Mesothelial cell of epicardium (in vitro differentiated cells): Measurements from ENCODE around the gene AIM2. TPM values are rescaled to one million over a fixed set of nuclear protein-coding genes. Genes with fewer than 3 reads are reported as not detected.

Source experiments
- DNase-seq, 2 experiments: peaks; one replicate each; pipeline ENCODE4 v3.0.0; 2021; ENCODE audit warnings: low spot score in 2 of 2; ENCODE audit not compliant: unreplicated experiment in 2 of 2
- H3K27ac Mint-ChIP-seq: 2 replicates; pipeline ENCODE4 v1.8.0; 2021; ENCODE audit warnings: mixed read lengths
- H3K27me3 Mint-ChIP-seq: 2 replicates; pipeline ENCODE4 v1.8.0; 2021; ENCODE audit warnings: low read depth, mixed read lengths
- H3K36me3 Mint-ChIP-seq: 2 replicates; pipeline ENCODE4 v1.8.0; 2021; ENCODE audit warnings: mixed read lengths
- H3K4me1 Mint-ChIP-seq: 2 replicates; pipeline ENCODE4 v1.8.0; 2021; ENCODE audit warnings: mixed read lengths
- H3K4me3 Mint-ChIP-seq: 2 replicates; pipeline ENCODE4 v1.8.0; 2021; ENCODE audit warnings: mild to moderate bottlenecking, moderate library complexity, mixed read lengths
- H3K9me3 Mint-ChIP-seq: 2 replicates; pipeline ENCODE4 v1.8.0; 2021; ENCODE audit warnings: mixed read lengths
- total RNA-seq: library from RNA; stranded (reverse); gene quantifications from 3 replicates; pipeline ENCODE4 v1.2.1, GENCODE V29; 2021
- TF ChIP-seq, protein P1 (sequence below): fragments of 200-600 bp; sonication (generic); IDR thresholded peaks from one replicate; pipeline ENCODE4 v1.5.0; 2021; ENCODE audit warnings: antibody characterized with exemption; ENCODE audit not compliant: unreplicated experiment

AIM2 gene
- total RNA-seq, 1 donor from 2014 or later: 0.96 TPM

DNA sequence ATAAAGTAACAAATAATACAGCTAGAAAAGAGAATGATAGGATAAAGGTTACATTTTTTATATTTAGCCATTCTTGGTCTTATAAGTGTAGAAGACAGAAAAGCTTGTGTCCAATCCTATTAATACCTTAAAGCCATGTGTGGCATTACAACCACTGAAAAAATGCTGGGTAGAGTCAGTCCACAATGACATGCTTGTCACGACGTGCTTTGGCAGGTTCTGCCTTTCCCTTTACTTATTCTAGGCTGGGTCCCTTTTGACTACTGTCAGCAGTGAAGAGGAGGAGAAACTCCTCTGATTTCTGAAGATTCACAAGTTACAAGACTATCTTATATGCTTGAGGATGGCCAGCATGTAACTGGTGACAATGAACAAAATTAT lies 14.6 kb upstream of the AIM2 start:
- H3K27me3 Mint-ChIP-seq: peaks cover 1% of the 10 kb centered on the region
- no peak for DNase-seq
- H3K9me3 Mint-ChIP-seq: no peaks in the 10 kb centered on the region
- H3K4me3 Mint-ChIP-seq: no peak overlapping the region
- H3K36me3 Mint-ChIP-seq: no peaks in the 10 kb centered on the region
- no peak overlapping the region for H3K27ac Mint-ChIP-seq
- TF ChIP-seq, protein P1, sequence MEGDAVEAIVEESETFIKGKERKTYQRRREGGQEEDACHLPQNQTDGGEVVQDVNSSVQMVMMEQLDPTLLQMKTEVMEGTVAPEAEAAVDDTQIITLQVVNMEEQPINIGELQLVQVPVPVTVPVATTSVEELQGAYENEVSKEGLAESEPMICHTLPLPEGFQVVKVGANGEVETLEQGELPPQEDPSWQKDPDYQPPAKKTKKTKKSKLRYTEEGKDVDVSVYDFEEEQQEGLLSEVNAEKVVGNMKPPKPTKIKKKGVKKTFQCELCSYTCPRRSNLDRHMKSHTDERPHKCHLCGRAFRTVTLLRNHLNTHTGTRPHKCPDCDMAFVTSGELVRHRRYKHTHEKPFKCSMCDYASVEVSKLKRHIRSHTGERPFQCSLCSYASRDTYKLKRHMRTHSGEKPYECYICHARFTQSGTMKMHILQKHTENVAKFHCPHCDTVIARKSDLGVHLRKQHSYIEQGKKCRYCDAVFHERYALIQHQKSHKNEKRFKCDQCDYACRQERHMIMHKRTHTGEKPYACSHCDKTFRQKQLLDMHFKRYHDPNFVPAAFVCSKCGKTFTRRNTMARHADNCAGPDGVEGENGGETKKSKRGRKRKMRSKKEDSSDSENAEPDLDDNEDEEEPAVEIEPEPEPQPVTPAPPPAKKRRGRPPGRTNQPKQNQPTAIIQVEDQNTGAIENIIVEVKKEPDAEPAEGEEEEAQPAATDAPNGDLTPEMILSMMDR: no peak
- H3K4me1 Mint-ChIP-seq: no peaks in the 10 kb centered on the region

DNA sequence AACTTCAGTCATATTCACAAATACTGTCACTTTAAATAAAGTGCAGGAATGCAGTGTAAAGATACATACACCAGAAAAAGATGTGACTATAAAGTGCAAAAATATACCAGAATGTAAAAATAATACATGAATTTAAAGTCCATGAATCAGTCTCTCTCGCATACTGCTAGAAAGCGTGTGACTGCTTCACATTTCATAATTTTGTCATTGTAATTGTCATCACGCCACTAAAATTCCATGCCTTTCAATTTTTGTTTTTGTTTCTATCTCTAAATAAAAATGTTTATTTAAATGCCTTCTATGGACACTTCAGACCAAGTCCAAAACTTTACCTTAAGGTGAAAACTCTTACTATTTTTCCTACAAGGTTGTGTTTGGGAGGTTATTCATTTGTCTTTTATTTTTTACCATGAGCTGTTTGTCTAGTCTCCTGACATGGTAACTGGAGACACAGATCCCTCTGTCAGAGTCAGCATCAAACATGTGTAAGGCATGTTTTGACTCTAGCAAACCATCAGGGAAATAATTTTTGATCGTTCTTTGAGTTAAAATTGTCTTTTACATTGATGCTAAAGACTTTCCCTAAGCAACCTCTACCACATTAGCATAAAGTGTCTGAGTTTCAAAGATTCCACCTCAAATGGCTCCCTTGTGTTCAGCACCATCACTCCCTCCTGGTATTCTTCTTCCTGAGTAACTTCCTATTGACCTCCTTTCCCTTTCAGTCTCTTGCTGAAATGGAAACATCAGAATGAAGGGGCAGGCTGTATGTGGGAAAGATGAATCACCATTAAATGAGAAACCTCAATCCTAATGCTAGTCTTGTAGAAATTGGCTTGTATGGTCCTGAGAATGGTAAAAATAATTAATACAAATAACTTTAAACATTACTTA lies 14.0 kb upstream of the AIM2 start:
- Mint-ChIP-seq H3K27ac (no peak overlapping the region), H3K9me3 (no peaks in the 10 kb centered on the region), H3K36me3 (no peaks in the 10 kb centered on the region), H3K4me1 (no peaks in the 10 kb centered on the region), H3K27me3 (peaks cover 1% of the 10 kb centered on the region), H3K4me3 (no peak overlapping the region)
- DNase-seq: no peak
- TF ChIP-seq, protein P1: no peak

DNA sequence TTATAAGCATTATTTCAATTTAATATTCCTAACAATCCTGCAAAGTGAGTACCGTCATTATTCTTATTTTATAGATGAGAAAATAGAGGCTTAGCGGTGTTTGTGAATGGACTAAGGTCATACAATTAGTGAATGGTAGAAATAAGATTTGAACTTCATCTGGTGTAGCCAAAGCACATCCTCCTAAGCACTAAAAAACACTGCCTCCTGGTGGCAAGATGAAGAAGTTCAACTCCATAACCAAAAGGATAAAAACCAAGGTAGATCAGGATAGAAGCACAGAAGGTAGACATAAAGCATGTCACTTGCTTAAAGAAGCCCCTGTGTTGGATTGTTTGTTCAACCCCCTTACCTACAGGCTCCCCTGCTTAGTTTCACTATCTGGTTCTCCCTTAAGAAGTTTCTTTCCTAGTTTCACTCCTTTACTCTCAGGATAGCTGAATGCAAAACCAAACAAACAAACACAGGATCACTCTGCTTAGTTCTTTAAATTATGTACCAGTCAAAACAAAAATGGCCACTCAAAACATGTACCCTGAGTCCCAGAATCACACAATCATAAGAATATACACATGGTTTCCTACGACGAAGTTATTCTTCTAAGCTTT lies 12.7 kb upstream of the AIM2 start:
- H3K4me1 Mint-ChIP-seq: no peaks in the 10 kb centered on the region
- no peaks in the 10 kb centered on the region for H3K36me3 Mint-ChIP-seq
- no peak overlapping the region for H3K4me3 Mint-ChIP-seq
- H3K9me3 Mint-ChIP-seq: no peaks in the 10 kb centered on the region
- peaks cover 1% of the 10 kb centered on the region for H3K27me3 Mint-ChIP-seq
- no peak for DNase-seq
- TF ChIP-seq, protein P1: peak; percentile 80
- H3K27ac Mint-ChIP-seq: no peak overlapping the region

DNA sequence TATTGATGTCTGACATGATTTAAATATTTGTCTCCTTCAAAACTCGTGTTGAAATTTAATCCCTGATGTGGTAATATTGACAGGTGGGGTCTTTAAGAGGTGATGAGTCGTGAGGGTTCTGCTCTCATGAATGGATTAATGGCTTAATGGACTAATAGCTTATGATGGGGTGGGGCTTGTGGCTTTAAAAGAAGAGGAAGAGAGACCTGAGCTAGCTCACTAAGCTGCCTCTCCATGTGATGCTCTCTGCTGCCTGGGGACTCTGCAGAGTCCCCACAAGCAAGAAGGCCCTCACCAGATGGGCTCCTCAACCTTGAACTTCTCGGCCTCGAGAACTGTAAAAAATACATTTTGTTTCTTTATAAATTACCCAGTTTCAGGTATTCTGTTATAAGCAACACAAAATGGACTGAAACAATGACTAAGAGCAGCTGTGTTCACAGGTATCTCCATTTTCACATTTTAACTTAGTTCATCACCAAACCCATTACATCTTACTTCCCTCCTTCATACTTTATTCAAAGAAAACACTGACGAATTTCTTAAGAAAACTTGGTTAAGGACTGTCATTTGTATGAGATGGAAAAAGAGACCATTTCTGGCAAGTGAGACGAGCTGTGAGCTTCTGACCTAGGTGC lies 12.1 kb upstream of the AIM2 start:
- no peak overlapping the region for H3K27ac Mint-ChIP-seq
- TF ChIP-seq, protein P1: no peak
- H3K27me3 Mint-ChIP-seq: peaks cover 1% of the 10 kb centered on the region
- H3K4me3 Mint-ChIP-seq: no peak overlapping the region
- no peak for DNase-seq
- H3K4me1 Mint-ChIP-seq: no peaks in the 10 kb centered on the region
- no peaks in the 10 kb centered on the region for H3K9me3 Mint-ChIP-seq
- no peaks in the 10 kb centered on the region for H3K36me3 Mint-ChIP-seq

DNA sequence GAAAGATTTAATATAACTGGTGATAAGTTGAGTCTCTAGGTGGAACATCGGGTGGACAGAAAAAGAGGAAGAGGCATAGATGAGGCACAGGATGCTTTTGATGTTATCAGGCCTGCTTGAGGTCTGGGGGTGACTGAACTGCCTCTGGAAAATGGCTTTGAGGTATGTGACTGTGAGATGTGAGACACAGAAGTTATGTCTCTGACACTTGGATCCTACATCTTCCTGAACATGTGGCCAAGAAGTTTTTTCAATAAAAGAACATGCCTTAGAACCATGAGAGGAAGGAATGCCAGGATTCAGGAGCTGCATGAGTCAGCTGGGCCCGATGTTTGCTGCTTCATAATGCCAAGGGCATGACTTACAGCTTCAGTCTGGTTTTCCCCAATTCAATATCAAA lies 11.5 kb upstream of the AIM2 start:
- DNase-seq: no peak
- no peaks in the 10 kb centered on the region for H3K9me3 Mint-ChIP-seq
- H3K4me3 Mint-ChIP-seq: no peak overlapping the region
- TF ChIP-seq, protein P1: no peak
- H3K27ac Mint-ChIP-seq: no peak overlapping the region
- H3K4me1 Mint-ChIP-seq: no peaks in the 10 kb centered on the region
- H3K27me3 Mint-ChIP-seq: peaks cover 1% of the 10 kb centered on the region
- no peaks in the 10 kb centered on the region for H3K36me3 Mint-ChIP-seq
